HepG2 (cell line): ENCODE measurements around the gene HSP90AB1. TPM values are rescaled to one million over a fixed set of nuclear protein-coding genes. Genes with fewer than 3 reads are reported as not detected.

Experiments used
- BRD4 ChIP-seq: sonication (generic); formaldehyde crosslinking; IDR thresholded peaks from 2 replicates; pipeline ENCODE4 v1.4.0; 2020; ENCODE audit warnings: missing genetic modification reagents
- CHCHD3 ChIP-seq: sonication (generic); formaldehyde crosslinking; IDR thresholded peaks from 2 replicates; pipeline ENCODE4 v1.8.0; 2022; ENCODE audit warnings: mild to moderate bottlenecking, missing genetic modification reagents, moderate library complexity
- CREM ChIP-seq, 2 experiments: sonication (generic) in 1 of 2; formaldehyde crosslinking in 1 of 2; IDR thresholded peaks; 2 replicates each; pipeline versions ENCODE4 v1.4.0 to v1.6.1; 2016 to 2020; ENCODE audit warnings: antibody characterized with exemption in 1 of 2, mild to moderate bottlenecking in 1 of 2, missing genetic modification reagents in 1 of 2
- ETV5 ChIP-seq: IDR thresholded peaks from 2 replicates; pipeline ENCODE4 v1.6.1; 2018; ENCODE audit warnings: missing biosample characterization, missing genetic modification reagents, inconsistent platforms, borderline replicate concordance
- GZF1 ChIP-seq: sonication (generic); formaldehyde crosslinking; IDR thresholded peaks from 2 replicates; pipeline ENCODE4 v1.5.1; 2020; ENCODE audit warnings: mild to moderate bottlenecking, missing genetic modification reagents
- RCOR2 ChIP-seq: IDR thresholded peaks from 2 replicates; pipeline ENCODE4 v1.6.1; 2016; ENCODE audit warnings: missing biosample characterization, missing genetic modification reagents
- SMARCE1 ChIP-seq: fragments of 450-650 bp; IDR thresholded peaks from 2 replicates; pipeline ENCODE4 v1.6.1; 2017; ENCODE audit warnings: borderline replicate concordance
- ZFY ChIP-seq: sonication (generic); formaldehyde crosslinking; IDR thresholded peaks from 2 replicates; pipeline ENCODE4 v1.4.0; 2020; ENCODE audit warnings: missing genetic modification reagents
- ZNF446 ChIP-seq: sonication (generic); formaldehyde crosslinking; IDR thresholded peaks from 2 replicates; pipeline ENCODE4 v1.5.0; 2020; ENCODE audit warnings: mild to moderate bottlenecking, missing genetic modification reagents
- ZNF615 ChIP-seq: sonication (generic); formaldehyde crosslinking; IDR thresholded peaks from 2 replicates; pipeline ENCODE4 v1.5.0; 2020; ENCODE audit warnings: mild to moderate bottlenecking, missing genetic modification reagents, borderline replicate concordance
- polyA plus RNA-seq, 8 experiments: library from polyadenylated mRNA; depleted of rRNA in 3 of 8; stranded (reverse) in 7 of 8; unstranded in 1 of 8; fragments of >200 nt; fragmentation: Illumina TruSeq in 4 of 8; extraction: Trizol in 4 of 8; gene quantifications; 2 replicates each; pipeline versions ENCODE4 v1.2.1 to v1.2.3, GENCODE V29; 2011 to 2016; ENCODE audit warnings: low read depth in 4 of 8, missing spikeins in 1 of 8, mixed read lengths in 1 of 8; ENCODE audit not compliant: insufficient read depth in 1 of 8
- total RNA-seq, 5 experiments: library from RNA; depleted of rRNA; stranded (reverse); fragments of >200 nt; fragmentation: Illumina TruSeq; extraction: Trizol; gene quantifications; 2 replicates each; pipeline ENCODE4 v1.2.3, GENCODE V29; 2016; ENCODE audit warnings: low read depth in 1 of 5
- TF ChIP-seq, protein P1 (sequence below): sonication (generic); formaldehyde crosslinking; IDR thresholded peaks from 2 replicates; pipeline ENCODE4 v1.8.1; 2022; ENCODE audit warnings: mild to moderate bottlenecking, missing genetic modification reagents
- TF ChIP-seq, protein P2 (sequence below): sonication (generic); formaldehyde crosslinking; conservative IDR thresholded peaks from 2 replicates; pipeline ENCODE4 v1.8.0; 2022; ENCODE audit warnings: low read depth, missing genetic modification reagents
- TF ChIP-seq, protein P3 (sequence below): fragments of 450-650 bp; IDR thresholded peaks from 2 replicates; pipeline ENCODE4 v1.6.1; 2016
- TF ChIP-seq, protein P4 (sequence below): sonication (generic); formaldehyde crosslinking; IDR thresholded peaks from 2 replicates; pipeline ENCODE4 v1.4.0; 2020; ENCODE audit warnings: missing genetic modification reagents; ENCODE audit errors: not compliant biosample characterization
- TF ChIP-seq, protein P5 (sequence below): sonication (generic); formaldehyde crosslinking; IDR thresholded peaks from 2 replicates; pipeline ENCODE4 v1.4.0; 2020; ENCODE audit warnings: missing genetic modification reagents
- TF ChIP-seq, protein P6 (sequence below): sonication (generic); formaldehyde crosslinking; IDR thresholded peaks from 2 replicates; pipeline ENCODE4 v1.5.0; 2020; ENCODE audit warnings: mild to moderate bottlenecking, missing genetic modification reagents

HSP90AB1 gene
- total and polyA plus RNA-seq, 2 of the 13 experiments (the other 11 are each of a cell fraction or from before 2014, with no cell fraction given), result 1,325 to 1,472 TPM

DNA sequence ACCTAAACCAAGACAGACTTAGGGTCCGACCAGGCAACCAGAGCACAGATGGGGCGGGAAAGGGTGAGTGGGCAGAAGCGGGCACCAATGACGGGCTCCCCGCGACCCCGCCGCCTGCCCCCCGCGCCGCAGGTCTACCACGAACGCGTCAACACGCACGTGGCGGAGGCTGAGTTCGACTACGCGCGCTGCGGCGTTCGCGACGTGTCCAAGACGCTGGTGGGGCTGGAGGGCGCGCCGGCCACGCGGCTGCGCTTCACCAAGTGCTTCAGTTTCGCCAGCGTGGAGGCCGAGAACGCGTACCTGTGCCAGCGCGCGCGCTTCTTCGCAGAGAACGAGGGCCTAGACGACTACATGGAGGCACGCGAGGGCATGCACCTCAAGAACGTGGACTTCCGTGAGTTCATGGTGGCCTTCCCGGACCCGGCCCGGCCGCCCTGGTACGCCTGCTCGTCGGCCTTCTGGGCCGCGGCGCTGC lies 28.4 kb downstream of the HSP90AB1 start (continued):
- 0 out of 2 replicates have a peak, but pooled peaks have one; percentile 25 for TF ChIP-seq ETV5 (CRISPR knock-in tag)
- TF ChIP-seq SMARCE1, result no peak
- no peak for TF ChIP-seq ZFY (CRISPR knock-in tag)
- no peak for TF ChIP-seq CREM (IDR thresholded peaks at IDR 0.05)
- no peak for TF ChIP-seq CREM (CRISPR knock-in tag; IDR thresholded peaks at IDR 0.05)
- TF ChIP-seq, protein P1, sequence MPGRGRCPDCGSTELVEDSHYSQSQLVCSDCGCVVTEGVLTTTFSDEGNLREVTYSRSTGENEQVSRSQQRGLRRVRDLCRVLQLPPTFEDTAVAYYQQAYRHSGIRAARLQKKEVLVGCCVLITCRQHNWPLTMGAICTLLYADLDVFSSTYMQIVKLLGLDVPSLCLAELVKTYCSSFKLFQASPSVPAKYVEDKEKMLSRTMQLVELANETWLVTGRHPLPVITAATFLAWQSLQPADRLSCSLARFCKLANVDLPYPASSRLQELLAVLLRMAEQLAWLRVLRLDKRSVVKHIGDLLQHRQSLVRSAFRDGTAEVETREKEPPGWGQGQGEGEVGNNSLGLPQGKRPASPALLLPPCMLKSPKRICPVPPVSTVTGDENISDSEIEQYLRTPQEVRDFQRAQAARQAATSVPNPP, result no peak
- TF ChIP-seq ZNF446 (CRISPR knock-in tag), result peak; percentile 44; the same call in 1 of the 2 replicates
- TF ChIP-seq, protein P2, sequence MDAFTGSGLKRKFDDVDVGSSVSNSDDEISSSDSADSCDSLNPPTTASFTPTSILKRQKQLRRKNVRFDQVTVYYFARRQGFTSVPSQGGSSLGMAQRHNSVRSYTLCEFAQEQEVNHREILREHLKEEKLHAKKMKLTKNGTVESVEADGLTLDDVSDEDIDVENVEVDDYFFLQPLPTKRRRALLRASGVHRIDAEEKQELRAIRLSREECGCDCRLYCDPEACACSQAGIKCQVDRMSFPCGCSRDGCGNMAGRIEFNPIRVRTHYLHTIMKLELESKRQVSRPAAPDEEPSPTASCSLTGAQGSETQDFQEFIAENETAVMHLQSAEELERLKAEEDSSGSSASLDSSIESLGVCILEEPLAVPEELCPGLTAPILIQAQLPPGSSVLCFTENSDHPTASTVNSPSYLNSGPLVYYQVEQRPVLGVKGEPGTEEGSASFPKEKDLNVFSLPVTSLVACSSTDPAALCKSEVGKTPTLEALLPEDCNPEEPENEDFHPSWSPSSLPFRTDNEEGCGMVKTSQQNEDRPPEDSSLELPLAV (CRISPR knock-in tag), result no peak
- TF ChIP-seq CHCHD3 (CRISPR knock-in tag), result 0 out of 2 replicates have a peak, but pooled peaks have one; percentile 76
- no peak for TF ChIP-seq GZF1
- no peak for TF ChIP-seq ZNF615 (CRISPR knock-in tag)
- TF ChIP-seq BRD4 (CRISPR knock-in tag), result no peak
- TF ChIP-seq, protein P3, sequence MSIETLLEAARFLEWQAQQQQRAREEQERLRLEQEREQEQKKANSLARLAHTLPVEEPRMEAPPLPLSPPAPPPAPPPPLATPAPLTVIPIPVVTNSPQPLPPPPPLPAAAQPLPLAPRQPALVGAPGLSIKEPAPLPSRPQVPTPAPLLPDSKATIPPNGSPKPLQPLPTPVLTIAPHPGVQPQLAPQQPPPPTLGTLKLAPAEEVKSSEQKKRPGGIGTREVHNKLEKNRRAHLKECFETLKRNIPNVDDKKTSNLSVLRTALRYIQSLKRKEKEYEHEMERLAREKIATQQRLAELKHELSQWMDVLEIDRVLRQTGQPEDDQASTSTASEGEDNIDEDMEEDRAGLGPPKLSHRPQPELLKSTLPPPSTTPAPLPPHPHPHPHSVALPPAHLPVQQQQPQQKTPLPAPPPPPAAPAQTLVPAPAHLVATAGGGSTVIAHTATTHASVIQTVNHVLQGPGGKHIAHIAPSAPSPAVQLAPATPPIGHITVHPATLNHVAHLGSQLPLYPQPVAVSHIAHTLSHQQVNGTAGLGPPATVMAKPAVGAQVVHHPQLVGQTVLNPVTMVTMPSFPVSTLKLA, result no peak
- TF ChIP-seq, protein P4, sequence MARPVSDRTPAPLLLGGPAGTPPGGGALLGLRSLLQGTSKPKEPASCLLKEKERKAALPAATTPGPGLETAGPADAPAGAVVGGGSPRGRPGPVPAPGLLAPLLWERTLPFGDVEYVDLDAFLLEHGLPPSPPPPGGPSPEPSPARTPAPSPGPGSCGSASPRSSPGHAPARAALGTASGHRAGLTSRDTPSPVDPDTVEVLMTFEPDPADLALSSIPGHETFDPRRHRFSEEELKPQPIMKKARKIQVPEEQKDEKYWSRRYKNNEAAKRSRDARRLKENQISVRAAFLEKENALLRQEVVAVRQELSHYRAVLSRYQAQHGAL (CRISPR knock-in tag), result no peak
- TF ChIP-seq, protein P5, sequence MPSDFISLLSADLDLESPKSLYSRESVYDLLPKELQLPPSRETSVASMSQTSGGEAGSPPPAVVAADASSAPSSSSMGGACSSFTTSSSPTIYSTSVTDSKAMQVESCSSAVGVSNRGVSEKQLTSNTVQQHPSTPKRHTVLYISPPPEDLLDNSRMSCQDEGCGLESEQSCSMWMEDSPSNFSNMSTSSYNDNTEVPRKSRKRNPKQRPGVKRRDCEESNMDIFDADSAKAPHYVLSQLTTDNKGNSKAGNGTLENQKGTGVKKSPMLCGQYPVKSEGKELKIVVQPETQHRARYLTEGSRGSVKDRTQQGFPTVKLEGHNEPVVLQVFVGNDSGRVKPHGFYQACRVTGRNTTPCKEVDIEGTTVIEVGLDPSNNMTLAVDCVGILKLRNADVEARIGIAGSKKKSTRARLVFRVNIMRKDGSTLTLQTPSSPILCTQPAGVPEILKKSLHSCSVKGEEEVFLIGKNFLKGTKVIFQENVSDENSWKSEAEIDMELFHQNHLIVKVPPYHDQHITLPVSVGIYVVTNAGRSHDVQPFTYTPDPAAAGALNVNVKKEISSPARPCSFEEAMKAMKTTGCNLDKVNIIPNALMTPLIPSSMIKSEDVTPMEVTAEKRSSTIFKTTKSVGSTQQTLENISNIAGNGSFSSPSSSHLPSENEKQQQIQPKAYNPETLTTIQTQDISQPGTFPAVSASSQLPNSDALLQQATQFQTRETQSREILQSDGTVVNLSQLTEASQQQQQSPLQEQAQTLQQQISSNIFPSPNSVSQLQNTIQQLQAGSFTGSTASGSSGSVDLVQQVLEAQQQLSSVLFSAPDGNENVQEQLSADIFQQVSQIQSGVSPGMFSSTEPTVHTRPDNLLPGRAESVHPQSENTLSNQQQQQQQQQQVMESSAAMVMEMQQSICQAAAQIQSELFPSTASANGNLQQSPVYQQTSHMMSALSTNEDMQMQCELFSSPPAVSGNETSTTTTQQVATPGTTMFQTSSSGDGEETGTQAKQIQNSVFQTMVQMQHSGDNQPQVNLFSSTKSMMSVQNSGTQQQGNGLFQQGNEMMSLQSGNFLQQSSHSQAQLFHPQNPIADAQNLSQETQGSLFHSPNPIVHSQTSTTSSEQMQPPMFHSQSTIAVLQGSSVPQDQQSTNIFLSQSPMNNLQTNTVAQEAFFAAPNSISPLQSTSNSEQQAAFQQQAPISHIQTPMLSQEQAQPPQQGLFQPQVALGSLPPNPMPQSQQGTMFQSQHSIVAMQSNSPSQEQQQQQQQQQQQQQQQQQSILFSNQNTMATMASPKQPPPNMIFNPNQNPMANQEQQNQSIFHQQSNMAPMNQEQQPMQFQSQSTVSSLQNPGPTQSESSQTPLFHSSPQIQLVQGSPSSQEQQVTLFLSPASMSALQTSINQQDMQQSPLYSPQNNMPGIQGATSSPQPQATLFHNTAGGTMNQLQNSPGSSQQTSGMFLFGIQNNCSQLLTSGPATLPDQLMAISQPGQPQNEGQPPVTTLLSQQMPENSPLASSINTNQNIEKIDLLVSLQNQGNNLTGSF, result 0 out of 2 replicates have a peak, but pooled peaks have one; percentile 1
- TF ChIP-seq RCOR2 (CRISPR knock-in tag), result no peak
- TF ChIP-seq, protein P6, sequence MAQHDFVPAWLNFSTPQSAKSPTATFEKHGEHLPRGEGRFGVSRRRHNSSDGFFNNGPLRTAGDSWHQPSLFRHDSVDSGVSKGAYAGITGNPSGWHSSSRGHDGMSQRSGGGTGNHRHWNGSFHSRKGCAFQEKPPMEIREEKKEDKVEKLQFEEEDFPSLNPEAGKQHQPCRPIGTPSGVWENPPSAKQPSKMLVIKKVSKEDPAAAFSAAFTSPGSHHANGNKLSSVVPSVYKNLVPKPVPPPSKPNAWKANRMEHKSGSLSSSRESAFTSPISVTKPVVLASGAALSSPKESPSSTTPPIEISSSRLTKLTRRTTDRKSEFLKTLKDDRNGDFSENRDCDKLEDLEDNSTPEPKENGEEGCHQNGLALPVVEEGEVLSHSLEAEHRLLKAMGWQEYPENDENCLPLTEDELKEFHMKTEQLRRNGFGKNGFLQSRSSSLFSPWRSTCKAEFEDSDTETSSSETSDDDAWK (CRISPR knock-in tag), result no peak
